Vagina (tissue), 2 donors: ENCODE data around the gene HNRNPA3. TPM values are rescaled to one million over a fixed set of nuclear protein-coding genes. Genes with fewer than 3 reads are reported as not detected.

Experiments
- DNase-seq, 2 donors: peaks; one replicate each; pipeline ENCODE4 v3.0.0-alpha.2; 2017; ENCODE audit errors: extremely low spot score in 2 of 2
- H3K27ac ChIP-seq: fragments of 200-600 bp; sonication (generic); one replicate; pipeline ENCODE4 v1.5.1; 2019
- H3K27me3 ChIP-seq: fragments of 200-600 bp; sonication (generic); one replicate; pipeline ENCODE4 v1.5.1; 2019
- H3K36me3 ChIP-seq, 2 donors: fragments of 200-600 bp; sonication (generic); one replicate each; pipeline ENCODE4 v1.5.1; 2017 to 2019
- H3K4me1 ChIP-seq: fragments of 200-600 bp; sonication (generic); one replicate; pipeline ENCODE4 v1.5.1; 2019
- H3K4me3 ChIP-seq, 2 donors: fragments of 200-600 bp; sonication (generic); 1 replicate in 1 of 2; 2 replicates in 1 of 2; pipeline ENCODE4 v1.5.1; 2016 to 2019
- H3K9me3 ChIP-seq: fragments of 200-600 bp; sonication (generic); one replicate; pipeline ENCODE4 v1.5.1; 2019
- CTCF ChIP-seq, 3 experiments: fragments of 450-650 bp in 2 of 3; fragments of 200-600 bp in 1 of 3; sonication (generic) in 1 of 3; IDR thresholded peaks; one replicate each; pipeline ENCODE4 v1.5.1; 2017 to 2019; ENCODE audit warnings: antibody characterized with exemption in 3 of 3, mild to moderate bottlenecking in 2 of 3, moderate library complexity in 2 of 3
- POLR2A ChIP-seq, 2 donors: fragments of 450-650 bp; IDR thresholded peaks; one replicate each; pipeline ENCODE4 v1.6.1; 2017; ENCODE audit warnings: antibody characterized with exemption in 2 of 2, mild to moderate bottlenecking in 2 of 2, moderate library complexity in 2 of 2
- POLR2AphosphoS5 ChIP-seq, 2 donors: sonication (generic); formaldehyde crosslinking; IDR thresholded peaks; one replicate each; pipeline ENCODE4 v1.9.0; 2017; ENCODE audit warnings: antibody characterized with exemption in 2 of 2, mild to moderate bottlenecking in 2 of 2, low read depth in 1 of 2; ENCODE audit not compliant: insufficient read depth in 1 of 2
- intact Hi-C: fragments of 100-400 bp; cut with DNase I; formaldehyde crosslinking; loops from one replicate; pipeline ENCODE4 v1.15.1; 2023
- total RNA-seq: library from RNA; depleted of rRNA; stranded (reverse); fragments of >200 nt; gene quantifications from one replicate; pipeline ENCODE4 v1.2.3, GENCODE V29; 2016

Gene HNRNPA3
- total RNA-seq, 1 donor from 2014 or later, result 77.8 TPM

GRCh38 chr2:177252808-177253531 lies 40.4 kb downstream of the HNRNPA3 start:
- intact Hi-C loops, result no loop called here
- TF ChIP-seq POLR2A (IDR thresholded peaks at IDR 0.05) (no peak), CTCF (IDR thresholded peaks at IDR 0.05) (no peak), POLR2AphosphoS5 (IDR thresholded peaks at IDR 0.05; ENCODE audit: insufficient read depth in 1 of 2, low read depth in 1 of 2) (no peak)
- Histone ChIP-seq H3K36me3 (no peaks in the 10 kb centered on the region), H3K27ac (peak overlapping the region; percentile 81), H3K27me3 (no peaks in the 10 kb centered on the region), H3K9me3 (no peaks in the 10 kb centered on the region), H3K4me1 (peaks cover 100% of the 10 kb centered on the region), H3K4me3 (no peak overlapping the region)
- DNase-seq, result no peak

DNA sequence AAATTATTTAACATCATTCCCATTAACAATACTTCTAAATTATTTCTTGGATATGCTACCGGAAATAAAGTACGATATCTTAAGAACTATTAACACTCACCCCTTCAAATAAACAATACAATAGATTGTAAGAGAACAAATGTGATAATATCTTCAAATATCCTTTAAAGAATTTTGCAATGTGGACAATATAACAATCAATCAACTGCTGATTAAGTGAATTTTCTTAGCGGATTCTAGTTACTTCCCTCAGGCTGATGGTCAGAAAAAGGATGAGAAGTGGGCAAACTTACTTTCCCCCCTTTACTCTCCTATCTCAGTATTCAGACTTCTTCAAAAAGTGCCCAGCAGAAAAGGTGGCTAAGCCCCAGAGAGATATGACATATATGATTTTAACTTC lies 41.1 kb downstream of the HNRNPA3 start:
- Histone ChIP-seq H3K27me3 (no peaks in the 10 kb centered on the region), H3K4me1 (peaks cover 100% of the 10 kb centered on the region), H3K4me3 (no peak overlapping the region), H3K9me3 (no peaks in the 10 kb centered on the region), H3K36me3 (peaks cover 0 to 4% of the 10 kb centered on the region in 2 donors), H3K27ac (peak overlapping the region; percentile 81)
- intact Hi-C loops, result no loop called here
- TF ChIP-seq CTCF (IDR thresholded peaks at IDR 0.05), result no peak
- TF ChIP-seq POLR2AphosphoS5 (IDR thresholded peaks at IDR 0.05; ENCODE audit: insufficient read depth in 1 of 2, low read depth in 1 of 2), result no peak
- TF ChIP-seq POLR2A (IDR thresholded peaks at IDR 0.05), result no peak
- DNase-seq, result no peak

GRCh38 chr2:177254433-177255226 lies 42.0 kb downstream of the HNRNPA3 start:
- DNase-seq, result no peak
- no peaks in the 10 kb centered on the region for H3K27me3 ChIP-seq
- intact Hi-C loops, result no loop called here
- peaks cover 0 to 4% of the 10 kb centered on the region in 2 donors for H3K36me3 ChIP-seq
- no peak overlapping the region for H3K4me3 ChIP-seq
- no peak for TF ChIP-seq CTCF (IDR thresholded peaks at IDR 0.05)
- TF ChIP-seq POLR2AphosphoS5 (IDR thresholded peaks at IDR 0.05; ENCODE audit: insufficient read depth in 1 of 2, low read depth in 1 of 2), result no peak
- no peak for TF ChIP-seq POLR2A (IDR thresholded peaks at IDR 0.05)
- H3K4me1 ChIP-seq, result peaks cover 100% of the 10 kb centered on the region
- H3K27ac ChIP-seq, result peak overlapping the region; percentile 28
- H3K9me3 ChIP-seq, result no peaks in the 10 kb centered on the region

- Histone ChIP-seq H3K27ac (peak overlapping the region; percentile 28), H3K4me1 (peaks cover 100% of the 10 kb centered on the region), H3K4me3 (no peak overlapping the region), H3K36me3 (peaks cover 0 to 4% of the 10 kb centered on the region in 2 donors), H3K9me3 (no peaks in the 10 kb centered on the region), H3K27me3 (no peaks in the 10 kb centered on the region)
- TF ChIP-seq POLR2AphosphoS5 (IDR thresholded peaks at IDR 0.05; ENCODE audit: insufficient read depth in 1 of 2, low read depth in 1 of 2) (no peak), POLR2A (IDR thresholded peaks at IDR 0.05) (no peak), CTCF (IDR thresholded peaks at IDR 0.05) (no peak)
- intact Hi-C loops, result no loop called here
- DNase-seq, result no peak
Observed at GRCh38 chr2:177255227-177255601, 42.6 kb downstream of the HNRNPA3 start.

DNA sequence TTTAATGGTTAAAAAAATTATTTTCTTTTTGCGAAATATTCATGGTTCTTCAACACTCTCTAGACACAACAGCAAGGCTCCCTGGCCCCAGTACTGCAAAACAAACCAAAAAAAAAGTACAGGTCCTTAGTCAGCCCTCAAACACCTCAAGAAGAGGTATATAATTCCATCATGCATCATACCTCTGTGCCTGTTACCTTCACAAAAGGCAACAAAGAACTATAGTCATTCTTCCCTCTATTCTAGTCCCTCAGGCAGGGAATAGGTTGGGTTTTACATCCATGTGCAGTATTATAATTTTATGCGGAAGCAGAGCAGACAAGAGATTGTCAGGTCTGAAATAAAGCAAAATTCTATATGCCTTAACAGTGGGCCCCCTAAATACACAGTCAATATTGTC lies 43.4 kb downstream of the HNRNPA3 start:
- Histone ChIP-seq H3K36me3 (peaks cover 0 to 4% of the 10 kb centered on the region in 2 donors), H3K27me3 (no peaks in the 10 kb centered on the region), H3K4me1 (peaks cover 100% of the 10 kb centered on the region), H3K27ac (no peak overlapping the region), H3K4me3 (no peak overlapping the region), H3K9me3 (no peaks in the 10 kb centered on the region)
- DNase-seq, result no peak
- TF ChIP-seq POLR2AphosphoS5 (IDR thresholded peaks at IDR 0.05; ENCODE audit: insufficient read depth in 1 of 2, low read depth in 1 of 2), result no peak
- no peak for TF ChIP-seq CTCF (IDR thresholded peaks at IDR 0.05)
- TF ChIP-seq POLR2A (IDR thresholded peaks at IDR 0.05), result no peak
- intact Hi-C loops, result no loop called here
